NCI-H1105 treated with DMSO at 0.1 percent for 48 hours (cell line): ENCODE measurements around the gene FLOT2.
"Not testable (repeated sequence)": the region's sequence is repeated elsewhere in the genome, so short reads cannot be mapped to it uniquely, and the experiment has no call there.

Source experiments
- DNase-seq: peaks from one replicate; lab custom pipeline; 2025; lab: John Stamatoyannopoulos, UW

The FLOT2 gene

GRCh38 chr17:28896884-28897768 is at the start of gene FLOT2:
Gene FLOT2, minus strand, starts transcription at chr17:28897733. Its CDS starts 159 bp downstream, at chr17:28897574.
- peak; percentile 72 for DNase-seq

GRCh38 chr17:28946239-28946638 is 48.7 kb upstream of the FLOT2 start:
- no peak for DNase-seq

- no peak for DNase-seq
These were observed 47.6 kb upstream of the FLOT2 start for GRCh38 chr17:28944862-28945741.

- no peak for DNase-seq
These were observed 46.8 kb upstream of the FLOT2 start for GRCh38 chr17:28944343-28944742.

- no peak for DNase-seq
These were observed 45.4 kb upstream of the FLOT2 start for GRCh38 chr17:28942925-28943324.

- DNase-seq: no peak
These were observed 43.7 kb upstream of the FLOT2 start for GRCh38 chr17:28941251-28941650.

- DNase-seq: no peak
These were observed 43.1 kb upstream of the FLOT2 start for GRCh38 chr17:28940675-28941074.

GRCh38 chr17:28940142-28940541 is 42.6 kb upstream of the FLOT2 start:
- no peak for DNase-seq

GRCh38 chr17:28938552-28938951 is 41.0 kb upstream of the FLOT2 start:
- DNase-seq: no peak

- DNase-seq: no peak
These were observed 39.7 kb upstream of the FLOT2 start for GRCh38 chr17:28937044-28937729.

- DNase-seq: no peak
These were observed 38.4 kb upstream of the FLOT2 start for GRCh38 chr17:28935744-28936460.

- DNase-seq: not testable (repeated sequence)
These were observed 37.0 kb upstream of the FLOT2 start for GRCh38 chr17:28934508-28934907.

- no peak for DNase-seq
These were observed 32.3 kb upstream of the FLOT2 start for GRCh38 chr17:28929787-28930186.

- no peak for DNase-seq
These were observed 30.5 kb upstream of the FLOT2 start for GRCh38 chr17:28928061-28928460.

GRCh38 chr17:28926786-28927185 is 29.3 kb upstream of the FLOT2 start:
- DNase-seq: no peak

GRCh38 chr17:28926366-28926765 is 28.8 kb upstream of the FLOT2 start:
- no peak for DNase-seq

GRCh38 chr17:28925912-28926365 is 28.4 kb upstream of the FLOT2 start:
- DNase-seq: no peak

- DNase-seq: no peak
These were observed 22.7 kb upstream of the FLOT2 start for GRCh38 chr17:28920201-28920600.

- no peak for DNase-seq
These were observed 20.8 kb upstream of the FLOT2 start for GRCh38 chr17:28918295-28918694.

GRCh38 chr17:28917465-28917864 is 19.9 kb upstream of the FLOT2 start:
- DNase-seq: no peak

- DNase-seq: no peak
These were observed 19.5 kb upstream of the FLOT2 start for GRCh38 chr17:28917029-28917428.
